ENCODE results near the gene CCDC71.

DNA sequence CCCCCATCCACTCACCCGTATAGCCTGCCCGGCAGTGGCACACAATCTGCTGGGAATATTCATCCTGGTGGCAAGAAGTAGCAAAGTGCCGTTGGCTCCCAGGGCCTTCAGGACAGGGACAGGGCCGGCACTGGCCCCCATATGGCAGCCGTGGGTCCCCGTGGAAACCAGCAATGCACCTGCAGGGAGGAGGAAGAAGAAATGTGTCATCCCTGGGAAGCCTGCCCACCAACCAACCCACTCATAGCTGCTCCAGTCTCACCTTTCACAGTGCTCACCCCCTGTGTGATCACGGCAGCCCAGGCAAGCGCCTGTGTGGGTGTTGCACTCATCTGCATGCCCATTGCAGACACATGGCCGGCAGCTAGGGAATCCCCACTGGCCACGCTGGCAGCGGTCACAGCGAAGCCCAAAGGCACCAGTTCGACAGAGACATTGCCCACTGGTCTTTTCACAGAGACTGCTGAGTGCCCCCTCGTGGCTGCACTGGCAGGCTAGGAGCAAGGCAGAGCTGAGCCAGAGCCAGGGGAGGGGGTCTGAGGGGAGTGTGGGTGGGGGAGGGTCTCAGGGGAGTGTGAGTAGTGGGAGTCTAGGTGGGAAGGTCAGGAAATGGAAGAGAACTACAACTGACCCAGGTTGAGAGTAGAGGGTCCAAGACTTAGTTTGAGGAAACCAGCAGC, 41.0 kb downstream of the CCDC71 start:
- TF ChIP-seq, protein P1, sequence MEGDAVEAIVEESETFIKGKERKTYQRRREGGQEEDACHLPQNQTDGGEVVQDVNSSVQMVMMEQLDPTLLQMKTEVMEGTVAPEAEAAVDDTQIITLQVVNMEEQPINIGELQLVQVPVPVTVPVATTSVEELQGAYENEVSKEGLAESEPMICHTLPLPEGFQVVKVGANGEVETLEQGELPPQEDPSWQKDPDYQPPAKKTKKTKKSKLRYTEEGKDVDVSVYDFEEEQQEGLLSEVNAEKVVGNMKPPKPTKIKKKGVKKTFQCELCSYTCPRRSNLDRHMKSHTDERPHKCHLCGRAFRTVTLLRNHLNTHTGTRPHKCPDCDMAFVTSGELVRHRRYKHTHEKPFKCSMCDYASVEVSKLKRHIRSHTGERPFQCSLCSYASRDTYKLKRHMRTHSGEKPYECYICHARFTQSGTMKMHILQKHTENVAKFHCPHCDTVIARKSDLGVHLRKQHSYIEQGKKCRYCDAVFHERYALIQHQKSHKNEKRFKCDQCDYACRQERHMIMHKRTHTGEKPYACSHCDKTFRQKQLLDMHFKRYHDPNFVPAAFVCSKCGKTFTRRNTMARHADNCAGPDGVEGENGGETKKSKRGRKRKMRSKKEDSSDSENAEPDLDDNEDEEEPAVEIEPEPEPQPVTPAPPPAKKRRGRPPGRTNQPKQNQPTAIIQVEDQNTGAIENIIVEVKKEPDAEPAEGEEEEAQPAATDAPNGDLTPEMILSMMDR (IDR thresholded peaks at IDR 0.05), result no peak
- TF ChIP-seq POLR2A (IDR thresholded peaks at IDR 0.05) (no peak), EP300 (IDR thresholded peaks at IDR 0.05) (no peak)
